ENCODE results near the gene ZBTB49. TPM values are rescaled to one million over a fixed set of nuclear protein-coding genes. Genes with fewer than 3 reads are reported as not detected.

ZBTB49 gene, protein sequence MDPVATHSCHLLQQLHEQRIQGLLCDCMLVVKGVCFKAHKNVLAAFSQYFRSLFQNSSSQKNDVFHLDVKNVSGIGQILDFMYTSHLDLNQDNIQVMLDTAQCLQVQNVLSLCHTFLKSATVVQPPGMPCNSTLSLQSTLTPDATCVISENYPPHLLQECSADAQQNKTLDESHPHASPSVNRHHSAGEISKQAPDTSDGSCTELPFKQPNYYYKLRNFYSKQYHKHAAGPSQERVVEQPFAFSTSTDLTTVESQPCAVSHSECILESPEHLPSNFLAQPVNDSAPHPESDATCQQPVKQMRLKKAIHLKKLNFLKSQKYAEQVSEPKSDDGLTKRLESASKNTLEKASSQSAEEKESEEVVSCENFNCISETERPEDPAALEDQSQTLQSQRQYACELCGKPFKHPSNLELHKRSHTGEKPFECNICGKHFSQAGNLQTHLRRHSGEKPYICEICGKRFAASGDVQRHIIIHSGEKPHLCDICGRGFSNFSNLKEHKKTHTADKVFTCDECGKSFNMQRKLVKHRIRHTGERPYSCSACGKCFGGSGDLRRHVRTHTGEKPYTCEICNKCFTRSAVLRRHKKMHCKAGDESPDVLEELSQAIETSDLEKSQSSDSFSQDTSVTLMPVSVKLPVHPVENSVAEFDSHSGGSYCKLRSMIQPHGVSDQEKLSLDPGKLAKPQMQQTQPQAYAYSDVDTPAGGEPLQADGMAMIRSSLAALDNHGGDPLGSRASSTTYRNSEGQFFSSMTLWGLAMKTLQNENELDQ
- 2.1 to 3.1 TPM (median 2.7 TPM) in 5 replicates for total RNA-seq (2022; extraction: Qiagen RNA extraction; ENCODE audit: low read depth)

DNA sequence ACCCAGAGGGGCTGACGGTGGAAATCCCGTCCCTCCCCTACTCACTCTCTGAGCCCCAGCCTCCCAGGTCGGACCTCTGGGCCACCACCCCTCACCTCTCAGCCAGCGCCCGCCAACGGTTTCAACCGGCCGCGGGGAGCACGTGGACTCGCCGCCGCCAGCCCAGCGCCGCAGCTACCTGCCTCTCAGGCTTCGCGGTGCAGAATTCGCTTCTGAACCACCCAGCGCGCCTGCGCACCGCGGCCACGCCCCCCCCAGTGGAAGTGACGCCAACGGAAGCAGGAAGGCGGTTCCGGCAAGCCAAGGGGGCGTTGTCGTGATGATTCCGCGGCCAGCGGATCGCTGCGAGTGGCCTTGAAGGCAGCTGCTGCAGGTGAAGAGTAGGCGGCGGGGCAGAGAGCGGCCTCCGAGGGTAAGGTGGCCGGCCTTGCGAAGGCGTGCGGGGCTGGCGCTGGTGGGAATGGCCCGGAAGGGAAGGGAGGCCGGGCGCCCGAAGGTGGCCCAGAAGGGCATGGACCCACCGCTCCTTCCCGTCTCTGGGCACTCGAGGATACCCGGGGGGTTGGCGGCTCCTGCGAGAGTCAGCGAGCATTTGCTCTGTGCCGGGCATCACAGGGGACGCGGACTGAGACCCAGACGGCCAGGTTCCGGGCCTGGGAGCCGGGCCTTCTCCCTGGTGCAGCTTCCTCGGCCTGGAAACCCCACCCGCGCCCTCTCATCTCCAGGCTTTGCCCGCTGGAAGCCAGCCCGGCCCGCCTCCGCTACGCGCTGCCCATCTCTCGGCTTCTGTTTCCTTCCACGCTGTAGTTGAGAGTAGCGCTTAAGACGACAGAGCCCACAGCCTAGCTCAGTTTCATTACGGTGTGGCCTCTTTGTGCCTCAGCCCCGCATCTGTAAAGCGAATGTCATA, at the start of gene ZBTB49, which contains the start of gene LYAR:
TSS of gene ZBTB49 (plus strand) at position 311 of the 910 bp plus-strand sequence. CDS start 9,695 bp downstream, outside the sequence.
TSS of gene LYAR (minus strand) at position 214 of the 910 bp plus-strand sequence. CDS start 6,412 bp downstream, outside the sequence.

DNA sequence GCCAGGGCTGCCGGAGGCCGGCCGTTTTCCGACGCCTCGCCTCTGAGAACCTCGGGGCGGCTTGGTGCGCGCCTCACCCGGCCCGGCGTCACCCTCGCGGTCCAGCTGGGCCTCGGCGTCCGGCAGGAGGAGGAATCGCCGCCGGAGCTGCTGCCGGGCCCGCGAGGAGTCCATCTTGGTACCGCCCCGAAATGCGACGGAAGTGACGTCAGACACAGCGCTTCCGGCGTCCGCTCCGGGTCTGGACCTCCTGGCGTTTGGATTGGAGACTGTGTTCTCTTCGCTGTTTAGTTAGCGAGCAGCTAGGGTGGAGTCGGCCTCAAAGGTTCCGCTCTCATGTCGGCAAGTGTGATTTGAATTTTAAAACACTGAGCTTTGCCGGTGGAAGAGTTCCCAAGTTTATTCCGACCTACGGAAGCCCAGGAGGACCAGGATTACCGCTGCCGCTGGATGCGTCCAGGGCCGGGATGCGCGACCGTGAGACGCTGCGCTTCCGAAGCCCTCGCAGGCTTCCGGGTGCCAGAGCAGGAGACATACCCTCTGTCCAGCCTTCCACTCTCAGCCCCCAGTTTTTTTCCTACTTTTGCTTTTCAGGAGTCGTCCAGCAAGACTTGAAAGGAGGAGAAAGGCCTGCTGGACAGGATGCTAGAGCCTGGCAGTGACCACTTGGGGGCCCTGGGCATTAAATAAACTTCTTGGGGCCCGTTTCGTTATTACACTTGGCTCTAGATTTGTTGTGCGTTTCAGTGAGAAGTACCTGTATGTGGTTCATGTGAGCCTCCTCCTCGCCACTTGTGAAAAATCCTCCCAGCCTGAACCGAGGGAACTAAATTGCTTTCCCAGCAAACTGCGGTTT, 41.8 kb upstream of the ZBTB49 start, which contains the start of gene TMEM128:
TSS of gene TMEM128 (minus strand) at position 195 of the 856 bp plus-strand sequence. CDS start at position 174, 21 bp downstream.

Other genes with a start within 250 kb of the ZBTB49 start
- gene OTOP1, start 63.3 kb upstream of the ZBTB49 start, total RNA-seq (2022; extraction: Qiagen RNA extraction; ENCODE audit: low read depth): not detected in 5 replicates
- gene TMEM128, start 42.0 kb upstream of the ZBTB49 start, total RNA-seq (2022; extraction: Qiagen RNA extraction; ENCODE audit: low read depth): 7.3 to 12.4 TPM (median 11.3 TPM) in 5 replicates
- gene LYAR, start 97 bp upstream of the ZBTB49 start, total RNA-seq (2022; extraction: Qiagen RNA extraction; ENCODE audit: low read depth): 28.2 to 41.1 TPM (median 32.7 TPM) in 5 replicates
- 0.88 to 1.5 TPM (median 1.2 TPM) in 5 replicates for gene NSG1, start 96.9 kb downstream of the ZBTB49 start, total RNA-seq (2022; extraction: Qiagen RNA extraction; ENCODE audit: low read depth)